Measurements from ENCODE around the gene ZNF786. TPM values are rescaled to one million over a fixed set of nuclear protein-coding genes. Genes with fewer than 3 reads are reported as not detected.

The ZNF786 gene
- total and polyA plus RNA-seq, 9 of the 15 experiments (the other 6 are each of a cell fraction or from before 2014, with no cell fraction given), result 0.31 to 5.4 (median 3.0) TPM

GRCh38 chr7:149104749-149105148, 14.2 kb upstream of the ZNF786 start (continued):
- TF ChIP-seq TSHZ1 (CRISPR knock-in tag; IDR thresholded peaks at IDR 0.05) (no peak), ZNF407 (IDR thresholded peaks at IDR 0.05; ENCODE audit: low read depth) (no peak), STAT6 (CRISPR knock-in tag; IDR thresholded peaks at IDR 0.05) (no peak)
